Activated T-helper 1 cell treated with anti-CD3 and anti-CD28 coated beads, Interleukin-12 subunit alpha, Interleukin-12 subunit beta, Interleukin-2, Interleukin-4 antibody, amounts not matched to agents 30 ng/mL and 10 ng/mL and 1 ng/mL, durations not matched to agents 14 hours and 24 hours and 36 hours (primary cell): ENCODE results near the gene SCGB3A1. TPM values are rescaled to one million over a fixed set of nuclear protein-coding genes. Genes with fewer than 3 reads are reported as not detected.

Experiments used
- DNase-seq: peaks from one replicate; pipeline ENCODE4 v3.0.0; 2021; ENCODE audit warnings: low spot score
- H3K27ac Mint-ChIP-seq: one replicate; pipeline ENCODE4 v1.8.0; 2021; ENCODE audit warnings: mild to moderate bottlenecking, mixed read lengths
- H3K27me3 Mint-ChIP-seq: one replicate; pipeline ENCODE4 v1.8.0; 2022; ENCODE audit warnings: mild to moderate bottlenecking, moderate library complexity, mixed read lengths; ENCODE audit not compliant: insufficient read depth
- H3K36me3 Mint-ChIP-seq: one replicate; pipeline ENCODE4 v1.8.0; 2021; ENCODE audit warnings: low read depth, mixed read lengths
- H3K4me1 Mint-ChIP-seq: one replicate; pipeline ENCODE4 v1.8.0; 2021; ENCODE audit warnings: low read depth, mixed read lengths
- H3K4me3 Mint-ChIP-seq: one replicate; pipeline ENCODE4 v1.8.0; 2021; ENCODE audit warnings: mild to moderate bottlenecking, moderate library complexity, mixed read lengths
- H3K9me3 Mint-ChIP-seq: one replicate; pipeline ENCODE4 v1.8.0; 2021; ENCODE audit warnings: mixed read lengths
- intact Hi-C: fragments of 100-400 bp; cut with micrococcal nuclease; formaldehyde crosslinking; loops from one replicate; pipeline ENCODE4 v1.15.1; 2024
- total RNA-seq: library from RNA; stranded (reverse); gene quantifications from 2 replicates; pipeline ENCODE4 v1.2.3, GENCODE V29; 2022

Gene SCGB3A1
- total RNA-seq, 1 donor from 2014 or later = not detected

DNA sequence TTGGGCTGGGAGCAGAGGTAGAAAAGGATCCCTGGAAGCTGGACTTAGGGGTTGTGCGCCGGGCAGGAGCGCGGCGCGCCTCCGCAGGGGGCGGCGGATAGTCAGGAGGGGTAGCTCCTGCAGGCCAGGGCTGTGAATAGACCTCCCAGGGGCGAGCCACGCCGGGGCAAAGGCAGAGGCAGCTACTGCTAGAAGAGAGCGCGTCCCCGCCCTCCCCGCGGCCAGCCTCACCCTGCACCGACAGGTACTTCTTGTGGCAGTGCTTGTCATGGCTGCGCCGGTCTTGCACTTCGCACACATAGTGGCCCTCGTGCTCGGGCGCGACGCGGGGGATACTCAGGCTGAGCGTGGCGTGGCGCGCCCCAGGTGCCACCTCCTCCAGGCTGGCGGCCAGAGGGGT is 30.0 kb upstream of the SCGB3A1 start:
- Mint-ChIP-seq H3K4me1 (no peaks in the 10 kb centered on the region), H3K4me3 (no peak overlapping the region), H3K27ac (no peak overlapping the region), H3K27me3 (peaks cover 2% of the 10 kb centered on the region), H3K36me3 (no peaks in the 10 kb centered on the region), H3K9me3 (no peaks in the 10 kb centered on the region)
- intact Hi-C loops = no loop called here
- no peak for DNase-seq

DNA sequence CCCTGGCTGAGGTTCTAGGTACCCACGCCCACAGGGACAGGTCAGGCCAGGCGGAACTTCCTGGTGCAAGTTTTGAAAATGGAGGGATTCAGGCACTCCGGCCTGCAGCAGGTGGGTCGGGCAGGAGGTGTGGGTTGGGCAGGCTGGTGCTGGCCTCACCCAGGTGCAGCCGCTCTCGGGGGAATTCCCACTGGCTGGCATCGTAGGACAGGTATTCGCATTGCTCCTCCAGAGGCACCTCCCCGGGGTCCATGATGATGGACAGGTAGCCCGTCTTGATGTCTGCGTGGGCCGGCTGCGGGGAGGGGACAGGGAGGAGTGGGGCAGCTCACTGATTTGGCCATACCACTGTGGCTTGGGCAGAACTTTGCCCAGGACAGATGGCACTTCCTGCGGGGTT is 28.7 kb upstream of the SCGB3A1 start:
- H3K27me3 Mint-ChIP-seq = peaks cover 2% of the 10 kb centered on the region
- H3K4me3 Mint-ChIP-seq = no peak overlapping the region
- H3K9me3 Mint-ChIP-seq = no peaks in the 10 kb centered on the region
- intact Hi-C loops = no loop called here
- H3K36me3 Mint-ChIP-seq = no peaks in the 10 kb centered on the region
- no peak for DNase-seq
- no peaks in the 10 kb centered on the region for H3K4me1 Mint-ChIP-seq
- no peak overlapping the region for H3K27ac Mint-ChIP-seq

DNA sequence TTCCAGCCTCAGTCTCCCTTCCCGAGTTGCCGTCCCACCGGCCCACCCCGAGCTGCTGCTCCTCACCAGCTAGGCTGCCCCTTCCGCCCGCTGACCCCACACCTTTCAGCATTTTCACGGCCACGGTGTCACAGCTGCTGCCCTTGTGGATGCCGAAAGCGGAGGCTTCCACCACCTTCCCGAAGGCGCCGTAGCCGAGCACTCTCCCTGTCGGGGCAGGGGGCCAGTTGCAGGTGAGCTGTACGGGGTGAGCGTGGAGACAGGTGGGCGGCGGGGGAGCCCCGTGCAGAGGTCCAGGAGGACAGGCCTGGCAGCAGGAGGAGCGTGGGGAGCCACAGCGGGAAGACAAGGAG is 28.2 kb upstream of the SCGB3A1 start:
- no peaks in the 10 kb centered on the region for H3K36me3 Mint-ChIP-seq
- H3K27me3 Mint-ChIP-seq = peaks cover 2% of the 10 kb centered on the region
- no peak overlapping the region for H3K27ac Mint-ChIP-seq
- H3K9me3 Mint-ChIP-seq = no peaks in the 10 kb centered on the region
- no peaks in the 10 kb centered on the region for H3K4me1 Mint-ChIP-seq
- DNase-seq = no peak
- intact Hi-C loops = no loop called here
- H3K4me3 Mint-ChIP-seq = no peak overlapping the region

DNA sequence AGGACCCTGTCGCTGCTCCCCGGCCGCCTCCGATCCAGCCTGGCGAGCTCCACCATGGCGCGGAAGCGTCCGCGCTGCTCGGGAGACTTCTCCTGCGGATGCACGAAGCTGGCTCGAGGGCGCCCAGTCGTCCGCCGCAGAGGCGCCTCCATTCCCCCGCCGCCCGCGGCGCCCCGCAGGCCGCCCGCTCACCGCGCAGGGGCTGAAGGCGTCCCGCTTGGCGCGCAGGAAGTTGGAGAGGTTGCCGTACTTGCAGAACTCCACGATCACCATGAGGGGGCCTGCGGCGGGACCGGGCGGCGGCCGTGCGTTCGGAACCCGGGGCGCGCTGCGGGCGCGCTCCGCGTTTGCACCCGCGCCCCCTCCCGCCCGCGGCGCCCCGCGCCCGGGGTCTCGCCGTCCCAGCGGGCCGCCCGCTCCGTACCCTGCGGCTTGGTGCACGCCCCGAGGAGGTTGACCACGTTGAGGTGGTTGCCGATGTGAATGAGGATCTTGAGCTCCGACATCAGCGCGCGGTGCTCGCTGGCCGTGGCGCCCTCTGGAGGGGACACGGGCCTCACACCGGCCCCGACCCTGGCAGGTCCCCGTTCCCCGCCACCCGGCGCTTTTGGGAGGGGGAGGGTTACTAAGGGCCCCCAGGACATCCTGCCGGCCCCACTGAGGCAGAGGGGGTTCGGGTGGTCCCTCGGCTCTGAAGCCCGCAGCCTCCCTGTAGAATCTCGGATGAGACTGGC is 27.7 kb upstream of the SCGB3A1 start:
- no peaks in the 10 kb centered on the region for H3K36me3 Mint-ChIP-seq
- H3K27ac Mint-ChIP-seq = no peak overlapping the region
- no peak overlapping the region for H3K4me3 Mint-ChIP-seq
- intact Hi-C loops = no loop called here
- no peaks in the 10 kb centered on the region for H3K4me1 Mint-ChIP-seq
- H3K9me3 Mint-ChIP-seq = no peaks in the 10 kb centered on the region
- H3K27me3 Mint-ChIP-seq = peaks cover 2% of the 10 kb centered on the region
- peak; percentile 20 for DNase-seq

DNA sequence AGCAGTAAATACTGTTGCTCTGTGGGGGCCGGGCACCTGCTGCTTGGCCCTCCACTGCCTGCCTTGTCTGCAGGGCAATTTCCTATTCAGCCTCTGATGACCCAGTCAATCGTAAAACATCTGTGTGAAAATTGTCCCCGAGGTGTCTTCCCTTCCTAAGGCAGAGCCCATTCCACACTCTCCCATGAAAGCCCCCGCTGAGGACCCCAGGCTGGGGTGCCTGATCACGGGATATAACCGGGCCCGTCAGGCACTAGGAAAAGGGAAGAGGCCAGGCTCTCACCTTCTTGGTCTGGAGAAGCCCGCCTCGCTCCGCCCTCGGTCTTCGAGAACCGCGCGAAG is 27.2 kb upstream of the SCGB3A1 start:
- Mint-ChIP-seq H3K9me3 (no peaks in the 10 kb centered on the region), H3K27ac (no peak overlapping the region), H3K36me3 (no peaks in the 10 kb centered on the region), H3K4me3 (no peak overlapping the region), H3K4me1 (no peaks in the 10 kb centered on the region), H3K27me3 (peaks cover 2% of the 10 kb centered on the region)
- no peak for DNase-seq
- intact Hi-C loops = no loop called here

DNA sequence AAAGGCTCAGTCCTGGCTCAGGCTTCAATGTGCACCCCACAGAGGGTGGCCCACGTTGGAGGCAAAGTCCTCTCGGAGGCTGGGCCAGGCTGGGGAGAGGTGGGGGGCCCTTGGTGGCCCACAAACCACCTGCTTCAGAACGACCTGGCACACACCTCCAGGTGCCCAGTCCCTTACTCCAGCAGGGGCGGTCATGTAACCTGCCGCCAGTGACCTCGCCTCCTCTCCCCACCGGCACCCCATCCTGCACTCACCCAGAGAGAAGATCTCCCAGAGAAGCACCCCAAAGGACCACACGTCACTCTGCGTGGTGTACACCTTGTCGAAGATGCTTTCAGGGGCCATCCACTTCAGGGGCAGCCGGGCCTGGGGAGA is 22.5 kb upstream of the SCGB3A1 start:
- no peaks in the 10 kb centered on the region for H3K4me1 Mint-ChIP-seq
- intact Hi-C loops = no loop called here
- H3K36me3 Mint-ChIP-seq = no peaks in the 10 kb centered on the region
- DNase-seq = no peak
- no peaks in the 10 kb centered on the region for H3K9me3 Mint-ChIP-seq
- no peak overlapping the region for H3K4me3 Mint-ChIP-seq
- peaks cover 2% of the 10 kb centered on the region for H3K27me3 Mint-ChIP-seq
- no peak overlapping the region for H3K27ac Mint-ChIP-seq

DNA sequence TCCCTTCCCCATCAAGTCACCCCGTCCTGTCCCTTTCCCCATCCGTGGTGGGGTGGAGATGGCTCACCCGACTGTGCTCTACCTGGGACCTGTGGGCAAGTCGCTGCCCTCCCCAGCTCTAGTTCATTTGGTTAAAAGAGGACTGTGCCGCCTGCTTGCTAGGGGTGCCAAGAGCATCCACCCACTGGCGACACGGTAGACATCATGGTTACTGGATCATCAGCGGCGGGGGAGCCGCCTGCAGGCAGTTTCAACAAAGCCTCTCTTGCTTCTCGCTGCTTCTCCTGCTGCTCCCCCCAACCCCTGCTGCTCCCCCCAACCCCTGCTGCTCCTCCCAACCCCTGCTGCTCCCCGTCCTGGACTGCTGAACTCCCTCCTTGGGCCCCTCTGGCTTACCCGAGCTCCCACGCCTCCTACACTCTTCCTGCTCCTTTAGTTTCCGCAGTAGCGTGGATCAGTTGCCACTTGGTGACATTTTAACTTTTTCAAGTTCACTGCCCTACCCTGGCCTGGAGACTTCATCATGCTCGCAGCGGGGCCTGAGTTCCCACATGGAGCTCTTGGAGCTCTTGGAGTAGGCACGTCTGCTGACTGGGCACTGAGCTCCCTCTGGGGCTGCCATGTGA is 22.0 kb upstream of the SCGB3A1 start:
- Mint-ChIP-seq H3K36me3 (no peaks in the 10 kb centered on the region), H3K27ac (no peak overlapping the region), H3K27me3 (peaks cover under 1% of the 10 kb centered on the region), H3K9me3 (no peaks in the 10 kb centered on the region), H3K4me1 (no peaks in the 10 kb centered on the region), H3K4me3 (no peak overlapping the region)
- intact Hi-C loops = no loop called here
- DNase-seq = no peak

DNA sequence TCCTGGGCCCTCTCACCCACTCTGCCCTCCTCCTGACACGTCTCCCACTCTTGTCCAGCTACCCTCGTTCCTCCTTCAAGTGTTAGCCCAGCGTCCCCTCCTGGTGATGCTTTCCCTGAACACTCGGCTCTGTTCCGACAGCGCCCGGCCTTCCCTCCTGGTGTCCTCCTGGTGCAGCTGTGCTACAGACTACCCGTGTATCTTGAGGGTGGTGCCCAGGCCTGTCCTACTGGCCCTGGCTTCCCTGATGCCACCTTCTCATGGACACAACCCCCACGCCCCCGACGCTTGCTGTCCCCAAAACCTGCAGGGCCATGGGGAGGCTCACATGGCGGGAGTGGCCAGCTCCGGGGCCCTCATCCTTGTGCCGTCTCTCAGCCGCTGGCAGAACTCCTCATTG is 21.4 kb upstream of the SCGB3A1 start:
- H3K9me3 Mint-ChIP-seq = no peaks in the 10 kb centered on the region
- intact Hi-C loops = no loop called here
- no peak overlapping the region for H3K4me3 Mint-ChIP-seq
- H3K27ac Mint-ChIP-seq = no peak overlapping the region
- no peaks in the 10 kb centered on the region for H3K4me1 Mint-ChIP-seq
- DNase-seq = no peak
- no peaks in the 10 kb centered on the region for H3K36me3 Mint-ChIP-seq
- H3K27me3 Mint-ChIP-seq = no peaks in the 10 kb centered on the region

DNA sequence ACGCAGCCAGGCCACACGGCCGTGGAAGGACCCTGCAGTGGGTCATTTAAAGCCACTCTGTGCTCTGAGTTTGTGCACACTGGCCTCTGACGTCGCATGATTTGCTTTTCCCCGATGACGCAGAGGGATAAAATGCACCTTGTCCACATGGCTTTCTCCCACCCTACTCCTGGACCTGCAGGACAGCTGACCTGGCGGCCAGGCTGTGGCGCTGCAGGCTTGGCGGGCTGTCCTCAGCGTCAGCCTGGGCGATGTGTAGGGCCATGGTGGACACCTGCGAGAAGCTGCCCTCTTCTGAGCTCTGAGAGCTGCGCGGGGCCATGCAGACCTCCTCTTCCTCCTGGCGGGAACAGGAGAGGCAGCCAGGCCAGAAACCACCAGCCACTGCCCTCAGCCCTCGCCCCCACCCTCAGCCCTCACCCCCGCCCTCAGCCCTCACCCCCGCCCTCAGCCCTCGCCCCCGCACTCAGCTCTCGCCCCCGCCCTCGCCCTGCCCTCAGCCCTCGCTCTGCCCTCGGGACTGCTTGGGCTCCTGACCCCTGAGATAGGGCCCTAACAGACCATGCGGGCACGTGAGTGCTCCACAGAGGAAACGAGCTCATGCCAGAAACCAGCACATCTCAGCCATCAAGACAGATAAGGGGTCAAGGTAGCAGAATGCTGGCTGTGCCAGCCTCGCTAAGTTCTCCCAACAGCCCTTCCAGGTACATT is 20.0 kb upstream of the SCGB3A1 start:
- H3K27ac Mint-ChIP-seq = no peak overlapping the region
- no peaks in the 10 kb centered on the region for H3K4me1 Mint-ChIP-seq
- no peak for DNase-seq
- intact Hi-C loops = no loop called here
- no peak overlapping the region for H3K4me3 Mint-ChIP-seq
- no peaks in the 10 kb centered on the region for H3K36me3 Mint-ChIP-seq
- no peaks in the 10 kb centered on the region for H3K9me3 Mint-ChIP-seq
- H3K27me3 Mint-ChIP-seq = no peaks in the 10 kb centered on the region

DNA sequence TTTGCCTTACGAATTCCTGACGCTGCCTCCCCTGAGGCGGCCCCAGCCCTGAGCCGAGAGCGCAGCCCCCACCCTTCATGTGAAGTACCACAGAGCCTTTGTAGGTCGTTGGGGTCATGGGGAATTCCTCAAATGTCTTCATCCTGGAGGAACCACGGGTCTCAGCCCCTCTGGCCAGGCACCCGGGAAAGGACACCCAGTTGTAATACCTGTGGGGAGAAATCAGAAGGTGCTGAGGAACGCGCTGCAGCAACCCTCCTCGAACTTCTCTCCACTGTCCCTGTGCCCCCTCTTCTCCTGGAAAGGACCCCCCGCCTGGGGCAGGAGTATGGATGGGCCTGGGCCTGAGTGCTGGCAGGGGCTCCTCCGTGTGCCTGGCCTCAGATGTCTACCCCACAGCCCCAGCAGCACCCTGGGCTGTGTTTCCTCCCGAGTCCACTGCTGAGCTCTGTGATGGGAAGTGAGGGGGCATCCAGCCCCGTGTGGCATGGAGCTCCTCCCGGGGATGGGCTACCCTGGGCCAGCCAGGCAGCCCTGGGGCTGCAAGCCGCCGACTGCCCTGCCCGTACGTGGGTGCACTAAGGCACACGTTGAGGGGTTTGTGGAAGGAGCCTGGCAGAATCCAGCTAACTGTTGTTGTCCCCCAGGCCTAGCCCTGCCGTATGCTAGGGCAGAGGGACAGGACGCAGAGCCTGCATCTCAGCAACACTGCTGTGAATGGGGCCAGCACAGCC is 18.7 kb upstream of the SCGB3A1 start:
- no peak for DNase-seq
- Mint-ChIP-seq H3K36me3 (no peaks in the 10 kb centered on the region), H3K4me3 (no peak overlapping the region), H3K4me1 (no peaks in the 10 kb centered on the region), H3K9me3 (no peaks in the 10 kb centered on the region), H3K27ac (no peak overlapping the region), H3K27me3 (peaks cover 3% of the 10 kb centered on the region)
- intact Hi-C loops = loop anchor here (5.0 kb wide), 1 partner anchor 113 kb away; no protein-coding TSS in a partner anchor

DNA sequence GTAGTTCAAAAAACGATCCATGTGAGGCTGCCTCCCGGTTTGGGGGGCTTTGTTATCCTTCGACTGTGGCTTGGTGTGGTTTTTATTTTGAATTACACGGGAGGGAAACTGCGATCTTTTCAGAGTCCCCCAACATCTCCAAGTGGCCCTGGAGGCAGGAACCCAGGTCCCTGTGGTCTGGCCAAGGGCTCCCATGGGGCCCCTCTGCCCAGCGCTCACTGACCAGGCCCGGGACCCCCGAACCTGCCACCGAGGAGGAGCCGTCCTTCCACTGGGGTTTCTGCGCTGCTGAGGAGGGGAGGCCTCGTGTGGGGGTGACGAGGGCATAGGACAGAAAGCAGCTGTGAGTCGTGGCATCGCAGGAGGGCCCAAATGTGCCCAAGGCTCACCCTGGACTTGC is 18.1 kb upstream of the SCGB3A1 start:
- H3K27ac Mint-ChIP-seq = no peak overlapping the region
- H3K4me1 Mint-ChIP-seq = no peaks in the 10 kb centered on the region
- H3K36me3 Mint-ChIP-seq = no peaks in the 10 kb centered on the region
- intact Hi-C loops = loop anchor here (5.0 kb wide), 1 partner anchor 112 kb away; no protein-coding TSS in a partner anchor
- no peak for DNase-seq
- no peak overlapping the region for H3K4me3 Mint-ChIP-seq
- peaks cover 3% of the 10 kb centered on the region for H3K27me3 Mint-ChIP-seq
- no peaks in the 10 kb centered on the region for H3K9me3 Mint-ChIP-seq

DNA sequence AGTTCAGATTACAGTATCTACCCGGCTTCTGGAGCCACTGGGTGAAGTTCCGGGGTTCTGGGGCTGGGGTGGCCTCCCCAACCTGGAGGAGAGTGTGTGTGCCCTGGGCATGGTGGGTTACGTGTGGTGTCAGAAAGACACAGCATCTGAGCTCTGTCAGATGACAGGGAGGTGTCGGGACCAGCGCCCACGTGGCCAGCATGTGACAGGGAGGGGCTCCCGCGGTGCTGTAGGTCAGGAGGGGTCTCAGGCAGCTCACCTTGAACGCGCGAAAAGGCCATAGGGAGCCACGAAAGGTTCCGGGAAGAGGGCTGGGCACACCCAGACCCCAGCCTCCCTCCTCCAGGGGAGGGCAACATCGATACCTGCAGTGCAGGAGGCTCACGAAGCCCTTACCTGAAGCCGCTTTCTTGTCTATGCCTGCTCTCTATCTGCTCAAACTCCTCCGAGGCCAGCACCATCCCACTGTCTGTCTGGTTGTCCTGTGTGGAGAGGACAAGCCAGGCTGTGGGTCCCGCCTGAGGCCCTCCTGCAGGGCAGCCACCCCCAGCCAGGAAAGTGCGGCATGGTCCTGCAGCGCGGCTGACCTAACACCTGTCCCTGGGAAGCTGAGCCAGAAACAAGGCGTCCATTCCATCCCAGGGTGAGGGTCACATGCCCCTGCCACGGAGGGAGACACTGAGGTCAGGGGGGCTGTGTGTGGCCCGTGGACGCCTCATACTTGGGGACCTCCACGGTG is 17.4 kb upstream of the SCGB3A1 start:
- Mint-ChIP-seq H3K9me3 (no peaks in the 10 kb centered on the region), H3K27me3 (peaks cover 3% of the 10 kb centered on the region), H3K36me3 (no peaks in the 10 kb centered on the region), H3K27ac (no peak overlapping the region), H3K4me1 (no peaks in the 10 kb centered on the region), H3K4me3 (no peak overlapping the region)
- intact Hi-C loops = loop anchor here (5.0 kb wide), 1 partner anchor 111 kb away; no protein-coding TSS in a partner anchor
- DNase-seq = no peak
